Neuronal stem cell (in vitro differentiated cells): Measurements from ENCODE around the gene BLM.

Experiments
- DNase-seq: peaks from one replicate; pipeline ENCODE4 v3.0.0-alpha.2; 2013; ENCODE audit warnings: low spot score
- H2AFZ ChIP-seq: one replicate; pipeline ENCODE4 v1.6.1; 2013; ENCODE audit warnings: mild to moderate bottlenecking, low read length, inconsistent platforms
- H2AK5ac ChIP-seq: 2 replicates; pipeline ENCODE4 v1.6.1; 2013; ENCODE audit warnings: low read depth, mild to moderate bottlenecking, inconsistent platforms, low read length, moderate library complexity, mixed read lengths
- H2BK120ac ChIP-seq: 2 replicates; pipeline ENCODE4 v1.6.1; 2013; ENCODE audit warnings: low read depth, mild to moderate bottlenecking, inconsistent platforms, low read length, moderate library complexity, mixed read lengths
- H2BK12ac ChIP-seq: one replicate; pipeline ENCODE4 v1.6.1; 2013; ENCODE audit warnings: low read length, inconsistent platforms
- H2BK15ac ChIP-seq: 2 replicates; pipeline ENCODE4 v1.6.1; 2013; ENCODE audit warnings: mild to moderate bottlenecking, low read length, inconsistent platforms, mixed read lengths
- H2BK5ac ChIP-seq: one replicate; pipeline ENCODE4 v1.6.1; 2013; ENCODE audit warnings: inconsistent platforms, mild to moderate bottlenecking, low read length, moderate library complexity
- H3K14ac ChIP-seq: one replicate; pipeline ENCODE4 v1.6.1; 2013; ENCODE audit warnings: low read length, inconsistent platforms
- H3K18ac ChIP-seq: 2 replicates; pipeline ENCODE4 v1.6.1; 2013; ENCODE audit warnings: low read length, inconsistent platforms
- H3K23ac ChIP-seq: 2 replicates; pipeline ENCODE4 v1.6.1; 2013; ENCODE audit warnings: low read depth, mild to moderate bottlenecking, mixed read lengths, low read length, inconsistent platforms; ENCODE audit not compliant: poor library complexity
- H3K27ac ChIP-seq: replicated peaks from 3 replicates; pipeline ENCODE4 v1.5.1; 2013; ENCODE audit warnings: low read length, inconsistent platforms
- H3K27me3 ChIP-seq, 3 experiments: 2 replicates each; pipeline ENCODE4 v1.6.1; 2013; ENCODE audit warnings: low read length in 3 of 3, mild to moderate bottlenecking in 2 of 3, inconsistent platforms in 1 of 3, low read depth in 1 of 3, mixed read lengths in 1 of 3, moderate library complexity in 1 of 3; ENCODE audit not compliant: control insufficient read depth in 3 of 3, insufficient read depth in 3 of 3
- H3K36me3 ChIP-seq, 2 donors: replicated peaks in 1 of 2; 2 replicates each; pipeline ENCODE4 v1.6.1; 2013; ENCODE audit warnings: low read length in 2 of 2; ENCODE audit not compliant: control insufficient read depth in 2 of 2, insufficient read depth in 2 of 2
- H3K4ac ChIP-seq: 2 replicates; pipeline ENCODE4 v1.6.1; 2013; ENCODE audit warnings: inconsistent platforms, mild to moderate bottlenecking, low read length, moderate library complexity
- H3K4me1 ChIP-seq, 2 donors: 1 replicate in 1 of 2; 2 replicates in 1 of 2; pipeline ENCODE4 v1.6.1; 2013; ENCODE audit warnings: low read length in 2 of 2, low read depth in 1 of 2; ENCODE audit not compliant: control insufficient read depth in 2 of 2, insufficient read depth in 1 of 2
- H3K4me2 ChIP-seq: one replicate; pipeline ENCODE4 v1.6.1; 2013; ENCODE audit warnings: mild to moderate bottlenecking, low read length, inconsistent platforms; ENCODE audit not compliant: insufficient read depth, poor library complexity, severe bottlenecking
- H3K4me3 ChIP-seq, 2 donors: 2 replicates each; pipeline ENCODE4 v1.5.1; 2013; ENCODE audit warnings: low read length in 2 of 2, mild to moderate bottlenecking in 2 of 2, inconsistent platforms in 1 of 2, moderate library complexity in 1 of 2
- H3K79me1 ChIP-seq: one replicate; pipeline ENCODE4 v1.6.1; 2013; ENCODE audit warnings: low read depth, mild to moderate bottlenecking, inconsistent platforms, low read length, moderate library complexity
- H3K9ac ChIP-seq: one replicate; pipeline ENCODE4 v1.6.1; 2013; ENCODE audit warnings: mild to moderate bottlenecking, low read depth, low read length, inconsistent platforms; ENCODE audit not compliant: poor library complexity
- H3K9me3 ChIP-seq, 2 donors: replicated peaks in 1 of 2; 2 replicates each; pipeline versions ENCODE3 to v1.6.1; 2013; ENCODE audit warnings: low read length in 2 of 2, mild to moderate bottlenecking in 2 of 2, inconsistent platforms in 1 of 2, low read depth in 1 of 2, mixed read lengths in 1 of 2, moderate library complexity in 1 of 2; ENCODE audit not compliant: control insufficient read depth in 2 of 2, insufficient read depth in 1 of 2
- H4K8ac ChIP-seq: one replicate; pipeline ENCODE4 v1.6.1; 2013; ENCODE audit warnings: low read depth, mild to moderate bottlenecking, inconsistent platforms, low read length, moderate library complexity
- H4K91ac ChIP-seq: one replicate; pipeline ENCODE4 v1.6.1; 2013; ENCODE audit warnings: low read length, low read depth, mild to moderate bottlenecking, inconsistent platforms; ENCODE audit not compliant: poor library complexity
- WGBS, 2 donors: extraction: QIAGEN DNeasy Blood & Tissue Kit; methylation state at CpG; one replicate each; pipeline ENCODE4 v1.1.7; 2013; ENCODE audit warnings: missing lambda C conversion rate in 2 of 2, mixed read lengths in 1 of 2; ENCODE audit not compliant: insufficient read length in 2 of 2, insufficient replicate concordance in 1 of 2; ENCODE audit errors: extremely low coverage in 2 of 2; 5-methylcytosine and 5-hydroxymethylcytosine counted together

Gene BLM

GRCh38 chr15:90801803-90802202 lies 84.7 kb downstream of the BLM start:
- Histone ChIP-seq H3K36me3 (peaks cover 3 to 89% of the 10 kb centered on the region in 2 donors), H4K8ac (no peak overlapping the region), H2BK5ac (no peak overlapping the region), H2AFZ (no peak overlapping the region), H2BK12ac (no peak overlapping the region), H3K23ac (no peak overlapping the region), H3K4me3 (no peak overlapping the region), H3K4ac (no peak overlapping the region), H2AK5ac (no peak overlapping the region), H3K4me1 (no peaks in the 10 kb centered on the region), H3K27ac (no peak overlapping the region), H3K4me2 (no peak overlapping the region), H3K9me3 (no peaks in the 10 kb centered on the region), H3K27me3 (no peaks in the 10 kb centered on the region), H4K91ac (no peak overlapping the region), H3K9ac (no peak overlapping the region), H3K18ac (no peak overlapping the region), H3K14ac (no peak overlapping the region), H2BK15ac (no peak overlapping the region), H3K79me1 (no peaks in the 10 kb centered on the region), H2BK120ac (no peak overlapping the region)
- WGBS, 2 donors: no CpG with 5 or more reads among the region's 8 CpGs
- DNase-seq: no peak

GRCh38 chr15:90807074-90807785 lies 90.1 kb downstream of the BLM start:
- Histone ChIP-seq H3K4me2 (no peak overlapping the region), H4K8ac (no peak overlapping the region), H3K23ac (no peak overlapping the region), H3K18ac (no peak overlapping the region), H4K91ac (no peak overlapping the region), H2AK5ac (no peak overlapping the region), H2BK5ac (no peak overlapping the region), H3K4me1 (no peaks in the 10 kb centered on the region), H3K27ac (no peak overlapping the region), H3K4ac (no peak overlapping the region), H3K79me1 (no peaks in the 10 kb centered on the region), H2BK15ac (no peak overlapping the region), H3K27me3 (no peaks in the 10 kb centered on the region), H3K9me3 (peaks cover 0 to 2% of the 10 kb centered on the region in 2 donors), H3K4me3 (no peak overlapping the region), H3K36me3 (peaks cover 25 to 98% of the 10 kb centered on the region in 2 donors), H2BK120ac (no peak overlapping the region), H3K9ac (no peak overlapping the region), H3K14ac (no peak overlapping the region), H2AFZ (no peak overlapping the region), H2BK12ac (no peak overlapping the region)
- no peak for DNase-seq
- WGBS, 2 donors: no CpG with 5 or more reads among the region's 8 CpGs

- Histone ChIP-seq H3K27ac (no peak overlapping the region), H3K36me3 (peaks cover 27 to 98% of the 10 kb centered on the region in 2 donors), H3K4me1 (no peaks in the 10 kb centered on the region)
Observed at GRCh38 chr15:90807786-90808086, 90.6 kb downstream of the BLM start.

GRCh38 chr15:90808517-90809235 lies 91.5 kb downstream of the BLM start:
- Histone ChIP-seq H2BK5ac (no peak overlapping the region), H4K91ac (no peak overlapping the region), H4K8ac (no peak overlapping the region), H2BK120ac (no peak overlapping the region), H3K18ac (no peak overlapping the region), H3K4me1 (no peaks in the 10 kb centered on the region), H3K36me3 (peaks cover 28 to 98% of the 10 kb centered on the region in 2 donors), H3K79me1 (no peaks in the 10 kb centered on the region), H2BK15ac (no peak overlapping the region), H3K27ac (no peak overlapping the region), H2AFZ (no peak overlapping the region), H3K9ac (peak overlapping the region; percentile 74), H3K27me3 (no peaks in the 10 kb centered on the region), H3K4ac (no peak overlapping the region), H3K9me3 (peaks cover 0 to 2% of the 10 kb centered on the region in 2 donors), H3K14ac (peak overlapping the region; percentile 6), H3K4me3 (no peak overlapping the region), H3K23ac (peak overlapping the region; percentile 9), H2AK5ac (no peak overlapping the region), H2BK12ac (no peak overlapping the region), H3K4me2 (no peak overlapping the region)
- WGBS, 2 donors: no CpG with 5 or more reads among the region's 8 CpGs
- DNase-seq: no peak

More at GRCh38 chr15:90807786-90808086, 90.6 kb downstream of the BLM start:
- Histone ChIP-seq H3K9ac (no peak overlapping the region), H2BK120ac (no peak overlapping the region), H3K4me2 (no peak overlapping the region), H4K8ac (no peak overlapping the region), H3K27me3 (no peaks in the 10 kb centered on the region), H2AFZ (no peak overlapping the region), H2AK5ac (no peak overlapping the region), H2BK15ac (no peak overlapping the region), H2BK12ac (no peak overlapping the region), H3K79me1 (no peaks in the 10 kb centered on the region), H4K91ac (no peak overlapping the region), H3K18ac (no peak overlapping the region), H3K4ac (no peak overlapping the region), H3K9me3 (peaks cover 0 to 2% of the 10 kb centered on the region in 2 donors), H3K23ac (no peak overlapping the region), H3K4me3 (no peak overlapping the region), H2BK5ac (no peak overlapping the region), H3K14ac (no peak overlapping the region)
- WGBS, 2 donors: no CpG with 5 or more reads among the region's 2 CpGs
- no peak for DNase-seq
